ENCODE measurements around the gene VTA1. TPM values are rescaled to one million over a fixed set of nuclear protein-coding genes. Genes with fewer than 3 reads are reported as not detected.
"Not testable (repeated sequence)": the region's sequence is repeated elsewhere in the genome, so short reads cannot be mapped to it uniquely, and the experiment has no call there.

Gene VTA1
- total RNA-seq, 1 donor from 2014 or later = 43.5 TPM

DNA sequence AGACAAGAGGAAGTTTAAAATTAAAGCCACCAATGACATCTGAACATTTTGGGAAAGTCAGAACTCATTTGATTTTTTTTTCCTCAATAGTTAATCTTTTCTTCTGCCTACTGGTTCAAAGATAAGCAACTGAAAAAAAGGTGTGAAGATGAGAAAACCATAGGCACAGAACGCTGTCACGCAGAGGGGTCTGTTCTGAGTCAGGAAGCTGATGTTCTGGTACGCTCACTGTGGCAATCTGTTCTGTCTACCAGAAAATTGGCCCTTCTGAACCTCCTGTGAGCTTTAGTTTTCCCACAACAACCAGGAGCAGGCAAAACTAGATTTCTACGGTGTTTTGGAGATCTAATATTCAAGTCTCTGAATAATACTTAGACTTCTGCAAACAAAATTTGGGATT, 78.1 kb downstream of the VTA1 start:
- intact Hi-C loops (cut with micrococcal nuclease) = no loop called here

DNA sequence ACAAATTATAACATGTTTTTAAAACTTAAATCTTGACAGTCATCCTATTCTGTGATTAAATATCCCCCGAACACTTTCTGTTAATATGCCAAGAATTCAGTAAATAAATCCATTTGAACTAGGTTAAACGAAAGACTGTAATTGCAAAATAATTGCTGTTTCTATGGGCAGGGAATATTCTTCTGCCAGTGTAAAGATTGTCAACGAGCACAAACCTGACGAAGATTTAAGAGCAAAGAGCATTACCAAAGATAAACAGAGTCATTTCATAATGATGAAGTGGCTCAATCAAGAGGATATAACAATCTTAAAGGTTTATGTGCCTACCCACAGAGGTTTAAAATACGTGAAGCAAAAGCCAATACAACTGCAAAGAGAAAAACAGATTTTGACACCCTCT, 78.5 kb downstream of the VTA1 start:
- intact Hi-C loops (cut with micrococcal nuclease) = no loop called here

DNA sequence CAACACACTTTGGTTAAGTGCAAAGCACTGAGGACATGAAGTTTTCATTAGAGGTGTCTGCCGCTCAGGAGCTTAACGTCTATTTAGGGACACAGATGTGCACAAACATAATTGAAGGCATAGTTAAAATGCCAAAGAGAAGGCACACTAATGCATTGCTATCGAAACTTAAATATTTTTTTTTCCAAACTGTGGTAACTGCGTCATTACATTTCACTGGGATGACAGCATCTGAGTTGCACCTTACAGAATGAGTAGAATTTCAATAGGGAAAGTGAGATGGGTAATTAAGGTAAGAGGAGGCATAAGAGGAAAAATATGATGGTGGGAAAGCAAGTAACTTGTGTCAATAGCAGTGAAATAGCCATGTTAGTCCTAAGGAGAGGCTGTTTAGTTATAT, 79.7 kb downstream of the VTA1 start:
- intact Hi-C loops (cut with micrococcal nuclease) = no loop called here

DNA sequence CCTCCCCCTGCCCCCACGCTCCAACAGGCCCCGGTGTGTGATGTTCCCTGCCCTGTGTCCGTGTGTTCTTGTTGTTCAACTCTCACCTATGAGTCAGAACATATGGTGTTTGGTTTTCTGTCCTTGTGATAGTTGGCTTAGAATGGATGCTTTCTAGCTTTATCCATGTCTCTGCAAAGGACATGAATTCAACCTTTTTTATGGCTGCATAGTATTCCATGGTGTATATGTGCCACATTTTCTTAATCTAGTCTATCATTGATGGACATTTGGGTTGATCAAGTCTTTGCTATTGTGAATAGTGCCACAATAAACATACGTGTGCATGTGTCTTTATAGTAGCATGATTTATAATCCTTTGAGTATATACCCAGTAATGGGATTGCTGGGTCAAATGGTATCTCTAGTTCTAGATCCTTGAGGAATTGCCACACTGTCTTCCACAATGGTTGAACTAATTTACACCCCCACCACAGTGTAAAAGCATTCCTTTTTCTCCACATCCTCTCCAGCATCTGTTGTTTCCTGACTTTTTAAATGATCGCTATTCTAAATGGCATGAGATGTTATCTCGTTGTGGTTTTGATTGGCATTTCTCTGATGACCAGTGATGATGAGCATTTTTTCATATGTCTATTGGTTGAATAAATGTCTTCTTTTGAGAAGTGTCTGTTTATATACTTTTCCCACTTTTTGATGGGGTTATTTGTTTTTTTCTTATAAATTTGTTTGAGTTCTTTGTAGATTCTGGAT, 82.6 kb downstream of the VTA1 start:
- intact Hi-C loops (cut with micrococcal nuclease) = not testable (repeated sequence)

DNA sequence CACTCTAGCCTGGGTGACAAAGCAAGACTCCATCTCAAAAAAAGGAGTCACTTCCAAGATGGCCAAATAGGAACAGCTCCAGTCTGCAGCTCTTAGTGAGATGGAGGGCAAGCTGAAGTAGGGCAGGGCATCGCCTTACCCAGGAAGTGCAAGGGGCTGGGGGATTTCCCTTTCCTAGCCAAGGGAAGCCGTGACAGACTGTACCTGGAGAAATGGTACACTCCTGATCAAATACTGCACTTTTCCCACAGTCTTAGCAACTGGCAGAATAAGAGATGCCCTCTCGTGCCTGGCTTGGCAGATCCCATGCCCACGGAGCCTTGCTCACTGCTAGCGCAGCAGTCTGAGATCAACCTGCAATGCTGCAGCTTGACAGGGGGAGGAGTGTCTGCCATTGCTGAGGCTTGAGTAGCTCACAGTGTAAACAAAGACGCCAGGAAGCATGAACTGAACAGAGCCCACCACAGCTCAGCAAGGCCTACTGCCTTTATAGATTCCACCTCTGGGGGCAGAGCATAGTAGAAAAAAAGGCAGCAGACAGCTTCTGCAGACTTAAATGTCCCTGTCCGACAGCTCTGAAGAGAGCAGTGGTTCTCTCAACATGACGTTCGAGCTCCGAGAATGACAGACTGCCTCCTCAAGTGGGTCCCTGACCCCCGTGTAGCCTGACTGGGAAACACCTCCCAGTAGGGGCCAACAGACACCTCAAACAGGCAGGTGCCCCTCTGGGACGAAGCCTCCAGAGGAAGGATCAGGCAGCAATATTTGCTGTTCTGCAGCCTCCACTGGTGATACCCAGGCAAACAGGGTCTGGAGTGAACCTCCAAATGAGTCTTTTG, 85.4 kb downstream of the VTA1 start:
- intact Hi-C loops (cut with micrococcal nuclease) = not testable (repeated sequence)

DNA sequence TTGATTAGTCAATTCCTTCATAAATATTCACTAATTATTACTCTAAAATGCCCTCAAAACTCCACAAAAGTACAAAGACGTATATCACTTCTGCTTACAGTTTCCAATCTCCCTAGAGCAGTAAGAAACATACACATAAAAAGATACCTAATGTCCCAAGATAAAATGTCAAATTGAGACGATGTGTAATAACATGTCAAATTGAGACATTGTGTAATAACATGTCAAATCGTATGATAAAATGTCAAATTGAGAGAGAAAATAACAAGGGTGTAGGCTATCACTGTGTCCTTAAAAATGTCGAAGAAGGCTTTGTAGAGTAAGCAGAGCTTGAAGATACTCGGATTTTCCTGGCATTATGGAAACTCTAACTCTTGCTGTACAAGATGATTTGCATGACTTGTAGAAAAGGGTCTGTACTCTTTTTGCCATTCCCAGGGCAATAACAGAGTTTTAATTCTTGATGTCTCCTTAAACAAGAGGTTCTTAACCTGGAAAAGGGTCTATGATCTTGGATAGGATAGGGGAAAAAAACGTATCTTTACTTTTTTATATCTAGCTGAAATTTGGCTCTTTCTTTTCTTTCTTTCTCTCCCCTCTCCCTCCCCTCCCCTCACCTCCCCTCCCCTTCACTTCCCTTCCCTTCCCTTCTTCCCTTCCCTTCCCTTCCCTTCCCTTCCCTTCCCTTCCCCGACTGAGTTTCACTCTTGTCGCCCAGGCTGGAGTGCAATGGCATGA, 87.1 kb downstream of the VTA1 start:
- intact Hi-C loops (cut with micrococcal nuclease) = no loop called here

DNA sequence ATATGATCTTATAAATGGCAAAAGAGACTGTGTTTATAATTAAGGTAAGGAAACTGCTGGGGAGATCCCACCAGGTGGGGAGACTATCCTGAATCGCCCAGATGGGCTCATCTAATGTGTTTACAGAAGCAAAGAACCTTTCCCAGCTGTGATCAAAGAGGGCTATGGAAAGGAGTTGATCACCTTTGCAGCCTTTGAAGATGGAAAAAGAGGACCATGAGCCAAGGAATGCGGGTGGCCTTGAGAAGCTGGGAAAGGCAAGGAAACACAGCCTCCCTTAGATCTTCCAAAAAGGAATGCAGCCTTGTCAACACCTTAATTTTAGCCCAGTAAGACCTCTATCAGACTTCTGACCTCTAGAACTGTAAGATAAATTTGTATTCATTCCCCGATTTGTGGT, 88.2 kb downstream of the VTA1 start:
- intact Hi-C loops (cut with micrococcal nuclease) = no loop called here

DNA sequence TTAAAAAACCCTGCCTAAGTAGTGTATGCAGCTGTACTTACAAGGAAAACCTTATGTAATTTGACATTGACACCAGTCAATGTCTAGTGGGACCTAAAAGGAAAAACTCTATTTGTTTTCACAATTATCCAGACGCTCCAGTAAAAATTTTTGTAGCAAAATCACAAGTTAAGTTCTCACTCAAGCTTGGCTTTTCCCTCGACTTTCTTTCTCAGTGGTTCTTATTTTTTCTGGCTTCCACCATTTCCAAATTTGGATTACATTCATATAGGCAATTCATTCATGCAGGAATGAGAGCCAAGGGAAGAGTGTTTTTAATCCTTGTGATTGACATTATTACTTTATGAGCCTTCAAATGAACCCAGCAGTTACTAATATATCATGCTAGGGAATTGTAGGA, 88.7 kb downstream of the VTA1 start:
- intact Hi-C loops (cut with micrococcal nuclease) = no loop called here

DNA sequence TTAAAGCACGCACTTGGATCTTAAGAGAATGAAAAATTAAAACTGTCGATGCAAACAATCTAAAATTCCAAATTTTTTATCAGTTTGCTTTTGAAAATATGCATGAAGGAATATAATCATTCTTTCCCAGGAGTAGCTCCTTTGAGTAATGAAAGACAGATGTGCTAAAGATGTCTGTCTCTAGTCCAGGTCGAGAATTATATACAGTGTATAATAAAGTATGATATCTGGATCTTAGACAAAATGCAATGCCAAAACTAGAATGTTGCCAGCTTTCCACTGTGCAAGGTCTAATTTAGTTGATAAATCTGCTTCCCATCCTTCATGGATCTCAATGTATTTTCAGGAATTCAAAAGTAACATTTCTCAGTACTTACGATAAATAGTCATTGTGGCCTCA, 89.6 kb downstream of the VTA1 start:
- intact Hi-C loops (cut with micrococcal nuclease) = no loop called here

DNA sequence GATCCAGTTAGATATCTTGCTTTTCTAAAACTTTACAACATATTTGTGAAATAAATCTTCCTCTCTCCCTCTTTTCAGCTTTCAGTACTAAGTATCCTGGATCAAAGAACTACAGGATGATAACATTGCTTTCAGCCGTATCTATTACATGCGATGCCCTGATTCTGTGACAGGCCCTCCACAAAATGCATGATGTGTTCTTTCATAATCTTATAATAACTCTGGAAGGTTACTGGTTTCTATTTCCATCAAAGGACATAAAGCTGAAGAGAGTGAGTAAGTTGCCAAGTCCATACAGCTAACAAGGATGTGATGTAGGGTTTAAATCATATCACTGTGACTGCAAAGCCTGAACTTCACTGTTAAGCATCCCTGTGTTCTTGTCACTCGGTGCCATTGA, 91.8 kb downstream of the VTA1 start:
- intact Hi-C loops (cut with micrococcal nuclease) = no loop called here

DNA sequence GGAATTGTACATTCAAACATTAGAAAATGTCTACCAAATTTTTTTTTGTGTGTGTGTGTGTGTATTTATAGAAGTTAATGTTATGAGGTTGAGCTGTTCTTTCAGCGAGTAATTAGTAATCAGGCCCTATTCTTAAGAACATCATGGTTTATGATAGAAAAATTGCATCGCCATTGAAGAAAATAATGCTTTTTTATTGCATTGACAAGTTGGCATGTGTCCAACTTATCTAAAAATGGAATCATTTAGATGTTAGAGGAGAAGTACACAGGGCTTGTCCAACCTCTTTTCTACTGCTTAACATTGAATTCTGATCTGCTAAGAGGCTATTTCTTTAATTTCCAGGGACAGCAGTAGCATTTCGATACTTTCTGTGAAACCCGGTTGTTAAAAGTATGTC, 93.1 kb downstream of the VTA1 start:
- intact Hi-C loops (cut with micrococcal nuclease) = no loop called here

DNA sequence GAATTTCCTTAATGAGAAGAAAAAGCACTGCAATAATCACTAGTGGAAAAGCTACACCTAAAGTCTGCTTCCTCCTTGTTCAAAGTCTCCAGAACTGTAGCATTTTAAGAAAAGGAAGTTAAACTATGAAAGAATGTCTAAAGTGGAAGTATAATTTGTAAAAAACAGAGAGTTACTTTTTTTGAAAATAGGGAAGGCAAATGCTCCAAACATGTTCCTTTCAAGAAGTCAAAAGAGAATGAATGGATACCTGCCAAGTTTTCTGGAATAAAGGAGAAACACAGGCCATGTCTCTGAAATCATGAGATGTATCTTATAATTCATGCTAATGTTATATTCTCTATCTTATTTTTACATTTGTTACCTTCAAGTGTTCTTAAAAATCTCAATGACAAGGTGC, 94.0 kb downstream of the VTA1 start:
- intact Hi-C loops (cut with micrococcal nuclease) = no loop called here

DNA sequence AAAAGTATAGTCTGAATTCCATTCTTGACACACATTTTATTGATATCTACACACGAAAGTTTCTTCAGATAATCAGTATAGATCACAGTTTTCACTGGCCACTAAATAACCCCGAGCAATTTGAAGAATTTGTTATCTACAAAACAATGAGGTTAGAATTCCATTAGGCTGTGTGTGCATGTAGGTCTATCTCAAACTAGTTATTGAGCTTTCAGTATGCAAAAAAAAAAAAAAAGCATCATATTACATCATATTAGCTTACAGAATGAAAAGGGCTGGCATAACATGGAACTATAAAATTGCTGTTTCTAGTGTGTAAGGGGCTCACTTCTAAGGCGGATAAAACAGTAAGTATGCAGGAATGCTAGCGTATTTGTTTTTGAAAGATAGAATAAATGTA, 95.2 kb downstream of the VTA1 start:
- intact Hi-C loops (cut with micrococcal nuclease) = no loop called here

DNA sequence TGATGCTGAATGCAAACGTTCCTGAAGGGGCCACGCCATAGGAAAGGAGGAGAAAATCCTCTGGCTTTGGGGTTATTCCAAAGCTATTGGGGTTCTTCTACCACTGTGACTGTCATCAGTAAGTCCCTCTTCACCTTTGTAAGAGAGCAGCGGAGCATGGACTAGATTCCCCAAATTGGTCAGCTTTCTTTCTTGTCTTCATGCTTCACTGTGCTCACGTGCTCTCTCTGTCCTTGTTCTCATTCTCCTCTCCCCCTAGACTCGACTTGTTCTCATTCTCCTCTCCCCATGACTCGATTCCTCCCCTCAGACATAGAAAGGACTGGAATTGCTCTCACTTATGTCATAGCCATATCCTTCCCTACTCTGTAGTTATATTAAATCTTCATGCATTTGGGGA, 99.9 kb downstream of the VTA1 start:
- intact Hi-C loops (cut with micrococcal nuclease) = no loop called here

DNA sequence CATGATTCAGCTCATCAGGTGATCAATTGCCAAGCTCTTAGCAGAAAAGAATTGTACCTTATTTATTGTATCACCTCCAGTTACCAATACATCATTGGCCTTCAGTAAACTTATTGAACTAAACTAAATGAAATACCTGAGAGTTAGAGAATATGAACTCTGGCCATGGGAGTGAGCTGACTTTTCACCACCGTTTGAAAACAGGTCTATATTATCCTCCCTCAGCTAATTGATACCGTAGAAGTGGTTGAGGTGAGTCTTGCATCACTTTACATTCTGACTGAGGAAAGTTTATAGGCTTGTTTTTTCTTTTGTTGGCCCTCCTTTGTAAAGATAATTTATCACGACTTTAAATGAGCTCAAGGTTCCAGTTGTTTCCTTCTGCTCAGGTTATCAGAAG, 102.2 kb downstream of the VTA1 start:
- intact Hi-C loops (cut with micrococcal nuclease) = no loop called here

DNA sequence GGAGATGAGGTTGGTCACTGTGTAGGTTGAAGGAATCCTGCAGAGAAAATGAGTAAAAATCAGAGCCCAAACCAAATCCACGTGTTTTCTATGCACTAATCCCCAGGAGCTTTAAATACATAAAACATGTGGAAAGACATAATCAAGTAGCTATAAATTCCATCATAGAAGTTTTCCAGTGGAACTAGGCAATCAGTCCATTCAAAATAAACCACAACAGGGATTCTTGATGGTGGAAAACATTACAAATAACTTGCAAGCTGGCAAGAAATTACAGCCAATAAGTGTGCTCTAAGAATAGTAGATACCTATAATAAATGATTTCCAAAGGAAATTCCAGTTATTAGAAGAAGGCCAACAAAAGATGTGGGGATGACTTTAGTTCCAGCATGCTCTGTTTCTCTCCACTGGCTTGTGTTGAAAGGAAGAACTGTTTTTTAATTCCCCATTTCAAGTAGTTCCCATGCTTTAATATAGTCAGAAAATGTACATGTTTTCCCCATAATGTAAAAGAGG, 104.9 kb downstream of the VTA1 start:
- intact Hi-C loops (cut with micrococcal nuclease) = no loop called here

DNA sequence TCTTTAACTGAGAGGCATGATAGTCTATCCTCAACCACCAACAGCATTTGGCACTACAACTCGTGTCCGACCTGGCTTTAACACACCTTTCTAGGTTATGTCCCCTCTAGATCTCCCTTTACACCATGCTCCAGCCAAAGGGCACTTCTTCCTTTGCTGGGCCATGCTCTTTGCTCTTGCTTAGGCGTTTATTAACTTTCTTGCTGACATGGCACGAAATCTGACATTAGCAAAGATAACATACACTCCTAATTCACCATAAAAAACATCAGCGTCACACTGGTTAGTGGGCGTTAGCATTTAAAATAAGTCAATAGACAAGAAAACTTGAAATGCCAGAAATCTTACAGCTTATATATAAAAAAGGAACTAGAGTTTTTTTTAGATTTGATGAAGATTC, 107.5 kb downstream of the VTA1 start:
- intact Hi-C loops (cut with micrococcal nuclease) = no loop called here

DNA sequence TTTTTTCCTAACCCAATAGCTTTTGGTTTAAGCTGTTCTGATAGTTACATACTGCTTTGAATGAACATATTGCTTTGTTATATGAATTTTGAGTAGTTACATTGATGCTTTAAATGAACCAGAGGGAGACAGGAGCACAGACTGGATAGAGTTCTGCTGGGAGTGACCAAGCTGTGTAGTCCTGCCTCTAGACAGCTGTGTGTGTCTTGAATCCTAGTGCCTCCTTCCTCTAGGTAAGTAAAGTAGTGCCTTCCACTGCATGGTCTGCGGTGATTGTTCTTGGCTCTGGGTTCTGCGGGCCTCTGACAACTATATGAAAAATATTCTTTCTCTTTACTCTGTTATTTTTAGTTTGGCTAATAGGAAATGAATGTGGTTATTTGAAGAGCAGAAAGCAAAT, 108.7 kb downstream of the VTA1 start:
- intact Hi-C loops (cut with micrococcal nuclease) = no loop called here

DNA sequence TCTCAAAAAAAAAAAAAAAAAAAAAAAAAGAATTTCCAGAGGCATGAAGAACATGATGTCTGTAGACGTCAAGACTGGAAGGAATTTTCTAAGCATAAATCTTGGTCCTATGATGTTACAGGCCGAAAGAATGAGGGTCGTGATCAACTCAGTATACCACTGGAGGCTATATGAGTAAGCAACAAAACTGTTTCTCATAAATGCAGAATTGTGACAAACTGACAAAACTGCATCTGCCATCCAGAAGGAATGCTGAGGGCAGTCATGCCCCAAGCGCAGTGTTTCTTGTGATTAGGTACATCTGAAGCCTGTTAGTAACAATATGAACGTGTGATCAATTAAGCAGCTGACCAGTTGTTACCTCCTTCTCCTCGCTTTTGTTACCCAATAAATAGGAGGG, 111.2 kb downstream of the VTA1 start:
- intact Hi-C loops (cut with micrococcal nuclease) = no loop called here

DNA sequence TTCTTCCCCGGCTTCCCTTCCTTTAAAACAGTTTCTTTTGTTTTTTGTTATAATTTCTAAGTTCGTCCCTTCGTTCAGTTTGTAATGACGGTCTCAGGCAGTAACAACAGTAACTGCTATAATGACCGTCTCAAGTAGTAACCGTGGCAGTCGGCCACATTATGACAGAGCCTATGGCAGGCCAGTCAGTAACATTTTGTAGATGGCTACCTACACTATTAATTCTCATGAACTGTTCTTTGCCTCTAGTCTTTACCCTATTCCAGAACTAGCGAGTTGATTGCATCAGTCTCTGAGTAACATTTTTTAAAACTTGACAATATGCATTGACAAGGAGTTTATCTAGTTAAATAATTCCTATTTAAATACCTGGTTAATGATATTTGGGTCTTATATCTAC, 111.7 kb downstream of the VTA1 start:
- intact Hi-C loops (cut with micrococcal nuclease) = no loop called here

DNA sequence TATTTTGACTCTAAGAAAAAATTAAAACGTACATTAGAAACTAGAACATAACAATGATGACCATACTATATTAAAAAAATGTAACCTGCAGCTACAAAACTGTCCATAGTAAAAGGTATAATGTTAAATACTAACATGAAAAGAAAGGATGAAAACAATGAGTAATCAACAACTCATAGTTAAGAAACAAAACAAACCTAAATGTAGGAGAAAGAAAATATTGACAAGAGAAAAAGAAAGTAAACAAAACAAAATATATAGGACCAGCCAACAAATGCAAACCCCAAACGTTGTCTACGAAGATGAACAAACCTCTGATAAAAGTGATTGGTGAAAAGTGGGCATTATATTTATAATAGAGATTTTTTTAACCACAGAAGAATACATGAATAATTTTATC, 113.7 kb downstream of the VTA1 start:
- intact Hi-C loops (cut with micrococcal nuclease) = no loop called here

DNA sequence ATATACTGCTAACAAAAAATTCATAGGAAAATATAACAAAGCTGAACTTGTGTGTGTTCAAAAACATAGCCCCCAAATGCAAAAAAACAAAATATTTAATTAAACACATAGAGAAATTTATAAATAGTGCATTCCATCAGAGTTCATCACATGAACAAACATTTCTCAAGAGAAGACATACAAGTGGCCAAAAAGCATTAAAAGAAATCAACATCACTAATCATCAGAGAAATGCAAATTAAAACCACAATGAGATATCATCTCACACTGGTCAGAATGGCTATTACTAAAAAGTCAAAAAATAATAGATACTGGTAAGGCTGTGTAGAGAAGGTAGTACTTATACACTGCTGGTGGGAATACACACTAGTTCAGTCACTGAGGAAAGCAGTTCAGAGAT, 115.2 kb downstream of the VTA1 start:
- intact Hi-C loops (cut with micrococcal nuclease) = no loop called here
